GM19397 (cell line): ENCODE measurements around the gene AIFM2.
"Not testable (repeated sequence)": the region's sequence is repeated elsewhere in the genome, so short reads cannot be mapped to it uniquely, and the experiment has no call there.

Experiments
- ATAC-seq: cut with Tn5 transposase; IDR thresholded peaks from one replicate; pipeline ENCODE4 v1.9.1; 2021; ENCODE audit warnings: mild to moderate bottlenecking, moderate library complexity; ENCODE audit not compliant: unreplicated experiment

Gene AIFM2

GRCh38 chr10:70096016-70096704 is 36.5 kb downstream of the AIFM2 start:
- no peak for ATAC-seq

GRCh38 chr10:70094250-70094649 is 38.4 kb downstream of the AIFM2 start:
- no peak for ATAC-seq

GRCh38 chr10:70093335-70093944 is 39.2 kb downstream of the AIFM2 start:
- no peak for ATAC-seq

- no peak for ATAC-seq
Observed at GRCh38 chr10:70092389-70092718, 40.3 kb downstream of the AIFM2 start.

- ATAC-seq, result no peak
Observed at GRCh38 chr10:70090951-70091350, 41.7 kb downstream of the AIFM2 start.

- ATAC-seq, result no peak
Observed at GRCh38 chr10:70090013-70090412, 42.6 kb downstream of the AIFM2 start.

GRCh38 chr10:70088308-70088698 is 44.3 kb downstream of the AIFM2 start:
- no peak for ATAC-seq

- no peak for ATAC-seq
Observed at GRCh38 chr10:70087616-70088307, 44.9 kb downstream of the AIFM2 start.

- ATAC-seq, result no peak
Observed at GRCh38 chr10:70085975-70086613, 46.5 kb downstream of the AIFM2 start.

- no peak for ATAC-seq
Observed at GRCh38 chr10:70084189-70084588, 48.4 kb downstream of the AIFM2 start.

GRCh38 chr10:70080789-70081188 is 51.8 kb downstream of the AIFM2 start:
- ATAC-seq, result not testable (repeated sequence)

GRCh38 chr10:70078937-70079336 is 53.7 kb downstream of the AIFM2 start:
- no peak for ATAC-seq

- ATAC-seq, result no peak
Observed at GRCh38 chr10:70078329-70078728, 54.3 kb downstream of the AIFM2 start.

GRCh38 chr10:70074971-70075370 is 57.7 kb downstream of the AIFM2 start:
- no peak for ATAC-seq

- no peak for ATAC-seq
Observed at GRCh38 chr10:70074165-70074564, 58.5 kb downstream of the AIFM2 start.

GRCh38 chr10:70070834-70071233 is 61.8 kb downstream of the AIFM2 start:
- no peak for ATAC-seq

- no peak for ATAC-seq
Observed at GRCh38 chr10:70069346-70069745, 63.3 kb downstream of the AIFM2 start.

- no peak for ATAC-seq
Observed at GRCh38 chr10:70068925-70069324, 63.7 kb downstream of the AIFM2 start.

GRCh38 chr10:70067586-70067985 is 65.0 kb downstream of the AIFM2 start:
- ATAC-seq, result no peak

GRCh38 chr10:70066190-70066589 is 66.4 kb downstream of the AIFM2 start:
- no peak for ATAC-seq

GRCh38 chr10:70064486-70064885 is 68.1 kb downstream of the AIFM2 start:
- no peak for ATAC-seq
